Activated B cell treated with CpG ODN at 0.5 μM for 24 hours (primary cell): ENCODE measurements around the gene PLEKHO2. TPM values are rescaled to one million over a fixed set of nuclear protein-coding genes. Genes with fewer than 3 reads are reported as not detected.
"Not testable (repeated sequence)": the region's sequence is repeated elsewhere in the genome, so short reads cannot be mapped to it uniquely, and the experiment has no call there.

ENCODE experiments used
- ATAC-seq: fragments of 200-7000 bp; cut with Tn5 transposase; one replicate; pipeline ENCODE4 v1.10.0; 2021; ENCODE audit warnings: low read depth, mild to moderate bottlenecking, moderate library complexity
- CTCF ChIA-PET: fragments of 350-600 bp; sonication (Branson Sonifier 250); formaldehyde crosslinking; loops from one replicate; lab custom pipeline; 2021; ENCODE audit warnings: antibody characterized with exemption; lab: Charles Lee
- POLR2A ChIA-PET: fragments of 350-600 bp; sonication (Branson Sonifier 250); formaldehyde crosslinking; loops from one replicate; lab custom pipeline; 2021; ENCODE audit warnings: antibody characterized with exemption; lab: Charles Lee
- DNase-seq: peaks from one replicate; pipeline ENCODE4 v3.0.0; 2022
- H3K27ac Mint-ChIP-seq: one replicate; pipeline ENCODE4 v1.8.0; 2020; ENCODE audit warnings: mixed read lengths
- H3K27me3 Mint-ChIP-seq: one replicate; pipeline ENCODE4 v1.8.0; 2021; ENCODE audit warnings: mixed read lengths
- H3K36me3 Mint-ChIP-seq: one replicate; pipeline ENCODE4 v1.8.0; 2021; ENCODE audit warnings: low read depth, mixed read lengths
- H3K4me1 Mint-ChIP-seq: one replicate; pipeline ENCODE4 v1.8.0; 2021; ENCODE audit warnings: mixed read lengths
- H3K4me3 Mint-ChIP-seq: one replicate; pipeline ENCODE4 v1.8.0; 2020; ENCODE audit warnings: mild to moderate bottlenecking, mixed read lengths
- H3K9me3 Mint-ChIP-seq: one replicate; pipeline ENCODE4 v1.8.0; 2020; ENCODE audit warnings: mixed read lengths
- CTCF ChIP-seq: fragments of 200-600 bp; IDR thresholded peaks from one replicate; pipeline ENCODE4 v1.8.0; 2022; ENCODE audit warnings: antibody characterized with exemption, mild to moderate bottlenecking
- intact Hi-C: fragments of 100-400 bp; cut with micrococcal nuclease; formaldehyde crosslinking; loops from one replicate; pipeline ENCODE4 v1.15.1; 2024
- total RNA-seq: library from RNA; stranded (reverse); gene quantifications from 2 replicates; pipeline ENCODE4 v1.2.3, GENCODE V29; 2022

The PLEKHO2 gene
- 36.5 and 38.1 TPM in 2 replicates for total RNA-seq

DNA sequence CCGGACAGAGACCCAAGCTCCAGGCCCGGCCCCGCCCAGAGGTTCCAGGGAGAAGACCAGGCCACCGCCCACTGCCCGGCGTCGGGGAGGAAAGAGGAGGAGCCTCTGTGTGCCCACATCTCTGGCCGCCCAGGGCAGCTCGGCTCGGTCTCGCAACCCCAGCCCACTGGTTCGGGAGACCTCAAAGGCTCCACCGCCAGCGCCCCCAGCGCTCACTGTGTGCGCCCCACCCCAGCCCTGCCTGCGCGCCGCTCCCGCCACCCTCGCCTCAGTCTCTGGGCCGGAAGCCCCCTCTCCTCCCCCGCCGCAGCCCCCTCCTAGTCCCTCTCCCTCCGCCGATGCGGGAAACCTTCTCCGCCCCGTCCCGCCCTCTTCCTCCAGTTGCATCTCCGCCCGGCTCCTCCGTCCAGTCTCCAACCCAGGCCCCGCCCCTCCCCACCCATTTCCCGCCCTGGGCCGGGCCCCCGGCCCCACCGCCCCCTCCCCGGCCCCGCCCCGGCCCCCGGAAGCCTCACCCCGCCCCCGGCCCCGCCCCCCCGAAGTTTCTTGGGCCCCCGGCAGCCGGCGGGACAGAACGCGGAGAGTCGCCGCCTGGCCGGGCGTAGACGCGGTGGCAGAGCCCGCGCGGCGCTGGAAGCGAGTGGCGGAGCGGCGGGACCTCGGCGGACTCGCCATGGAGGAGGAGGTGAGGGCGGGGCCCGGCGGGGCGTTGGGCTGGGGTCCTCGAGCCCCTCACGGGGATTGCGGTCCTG lies at the start of gene PLEKHO2:
TSS of gene PLEKHO2 (plus strand) at position 572 of the 752 bp plus-strand sequence. CDS start at position 674, 102 bp downstream.
- ATAC-seq: peak; percentile 75
- ChIA-PET POLR2A (interaction anchor here (0.6 to 7.3 kb wide), 12 partner anchors 15 to 148 kb away, joined by 3 to 138 read pairs (median 4); partner anchors contain the start of genes PIF1 and SPG21), CTCF (interaction anchor here (0.9 to 2.1 kb wide), 5 partner anchors 15 to 113 kb away, joined by 4 to 21 read pairs (median 5); no protein-coding TSS in a partner anchor)
- peaks cover 21% of the 10 kb centered on the region for H3K36me3 Mint-ChIP-seq
- intact Hi-C loops: loop anchor here (1.0 to 10.0 kb wide), 6 partner anchors 16 to 747 kb away; partner anchors contain the start of genes CIAO2A, PIF1, SNX1 and SPG21
- peak within 1 kb of the TSS; percentile 95 for H3K4me3 Mint-ChIP-seq
- no peaks in the 10 kb centered on the region for H3K9me3 Mint-ChIP-seq
- no peak for TF ChIP-seq CTCF
- peaks cover 53% of the 10 kb centered on the region for H3K4me1 Mint-ChIP-seq
- no peaks in the 10 kb centered on the region for H3K27me3 Mint-ChIP-seq
- DNase-seq: peak; percentile 78
- peak within 1 kb of the TSS; percentile 75 for H3K27ac Mint-ChIP-seq

DNA sequence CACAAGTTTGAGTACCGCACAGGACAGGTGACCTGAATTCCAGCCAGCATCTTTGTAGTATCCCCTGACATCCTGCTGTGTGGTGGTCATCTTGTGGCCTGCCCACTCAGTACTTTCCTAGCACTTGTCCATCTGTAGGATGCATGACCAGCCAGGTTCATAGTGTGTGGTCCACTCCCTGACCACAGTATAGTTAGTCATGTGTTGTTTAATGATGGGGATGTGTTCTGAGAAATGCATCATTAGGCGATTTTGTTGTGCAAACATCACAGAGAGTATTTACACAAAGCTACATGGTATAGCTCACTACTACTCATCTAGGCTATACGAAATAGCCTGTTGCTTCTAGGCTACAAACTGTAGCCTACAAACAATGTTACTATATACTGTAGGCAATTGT lies 49.4 kb upstream of the PLEKHO2 start:
- Mint-ChIP-seq H3K9me3 (no peaks in the 10 kb centered on the region), H3K27me3 (no peaks in the 10 kb centered on the region), H3K4me1 (no peaks in the 10 kb centered on the region), H3K4me3 (no peak overlapping the region), H3K27ac (no peak overlapping the region), H3K36me3 (no peaks in the 10 kb centered on the region)
- no peak for TF ChIP-seq CTCF
- ChIA-PET POLR2A (no interaction called here), CTCF (no interaction called here)
- no peak for ATAC-seq
- intact Hi-C loops: no loop called here
- DNase-seq: no peak

DNA sequence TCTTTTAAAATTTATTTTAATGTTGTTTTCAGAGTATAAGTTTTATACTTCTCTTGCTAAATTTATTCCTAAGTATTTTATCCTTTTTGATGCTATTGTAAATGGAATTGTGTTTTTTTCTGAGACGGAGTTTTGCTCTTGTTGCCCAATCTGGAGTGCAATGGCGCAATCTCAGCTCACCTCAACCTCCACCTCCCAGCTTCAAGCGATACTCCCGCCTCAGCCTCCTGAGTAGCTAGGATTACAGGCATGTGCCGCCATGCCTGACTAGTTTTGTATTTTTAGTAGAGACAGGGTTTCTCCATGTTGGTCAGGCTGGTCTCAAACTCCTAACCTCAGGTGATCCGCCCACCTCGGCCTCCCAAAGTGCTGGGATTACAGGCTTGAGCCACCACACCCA lies 46.4 kb upstream of the PLEKHO2 start:
- POLR2A ChIA-PET, H3K9me3 Mint-ChIP-seq, DNase-seq, H3K4me1 Mint-ChIP-seq, H3K4me3 Mint-ChIP-seq, CTCF ChIA-PET, ATAC-seq, intact Hi-C loops, H3K36me3 Mint-ChIP-seq, H3K27ac Mint-ChIP-seq, H3K27me3 Mint-ChIP-seq: not testable (repeated sequence)

- H3K36me3 Mint-ChIP-seq, POLR2A ChIA-PET, H3K4me3 Mint-ChIP-seq, H3K4me1 Mint-ChIP-seq, H3K9me3 Mint-ChIP-seq, intact Hi-C loops, H3K27me3 Mint-ChIP-seq, CTCF ChIA-PET, DNase-seq, H3K27ac Mint-ChIP-seq, ATAC-seq: not testable (repeated sequence)
These were observed 45.8 kb upstream of the PLEKHO2 start for GRCh38 chr15:64795921-64796320.

GRCh38 chr15:64798905-64799304 lies 42.8 kb upstream of the PLEKHO2 start:
- H3K9me3 Mint-ChIP-seq, intact Hi-C loops, H3K36me3 Mint-ChIP-seq, H3K27me3 Mint-ChIP-seq, H3K27ac Mint-ChIP-seq, H3K4me1 Mint-ChIP-seq, DNase-seq, CTCF ChIA-PET, POLR2A ChIA-PET, H3K4me3 Mint-ChIP-seq, ATAC-seq: not testable (repeated sequence)

- ATAC-seq: no peak
- no peaks in the 10 kb centered on the region for H3K27me3 Mint-ChIP-seq
- ChIA-PET CTCF (interaction anchor here (0.6 to 2.4 kb wide), 5 partner anchors 9 to 464 kb away, joined by 3 to 8 read pairs (median 4); no protein-coding TSS in a partner anchor), POLR2A (interaction anchor here (0.9 kb wide), 1 partner anchor 15 kb away, joined by 3 read pairs; no protein-coding TSS in a partner anchor)
- H3K36me3 Mint-ChIP-seq: no peaks in the 10 kb centered on the region
- H3K4me3 Mint-ChIP-seq: no peak overlapping the region
- H3K27ac Mint-ChIP-seq: no peak overlapping the region
- no peak for DNase-seq
- TF ChIP-seq CTCF: no peak
- H3K4me1 Mint-ChIP-seq: peaks cover 3% of the 10 kb centered on the region
- no peaks in the 10 kb centered on the region for H3K9me3 Mint-ChIP-seq
- intact Hi-C loops: no loop called here
These were observed 41.2 kb upstream of the PLEKHO2 start for GRCh38 chr15:64800476-64800875.
